K562 (cell line): ENCODE results near the gene HOXB6. TPM values are rescaled to one million over a fixed set of nuclear protein-coding genes. Genes with fewer than 3 reads are reported as not detected.

Experiments used
- ATAC-seq: fragments of 200-7000 bp; cut with Tn5 transposase; 3 replicates; pipeline ENCODE4 v1.9.1; 2020; ENCODE audit warnings: moderate library complexity
- BruUV-seq: library from RNA; stranded (reverse); fragments of 400-500 nt; replicated peaks from 2 replicates; lab custom pipeline; 2021; lab: Mats Ljungman, UMichigan
- CTCF ChIA-PET: fragments of 300-600 bp; formaldehyde crosslinking; extraction: SDS; loops from one replicate; lab custom pipeline; 2021; ENCODE audit warnings: low intra/inter-chr PET ratio; lab: Yijun Ruan, JAX
- POLR2A ChIA-PET: fragments of 300-600, 350-650 bp; sonication (Branson Sonifier 250); formaldehyde crosslinking; extraction: SDS; loops from one replicate; lab custom pipeline; 2021; ENCODE audit warnings: antibody characterized with exemption, inconsistent platforms; lab: Yijun Ruan, JAX
- DNase-seq, 4 experiments: peaks; one replicate each; pipeline versions ENCODE4 v3.0.0 to v3.0.0-alpha.2; 2011 to 2018; ENCODE audit warnings: low spot score in 3 of 4, mixed read lengths in 3 of 4; ENCODE audit errors: extremely low read depth in 1 of 4
- FAIRE-seq: peaks from 2 replicates; lab custom pipeline; 2011; peaks lifted over from hg19 to GRCh38; lab: Jason Lieb, UNC
- H2AFZ ChIP-seq: 2 replicates; pipeline ENCODE4 v1.6.0; 2011; ENCODE audit warnings: low read depth, low read length, control low read depth, inconsistent platforms
- H3K27ac ChIP-seq: fragments of 200-600 bp; 3 replicates; pipeline ENCODE4 v1.8.0; 2011; ENCODE audit warnings: low read depth, mild to moderate bottlenecking, control low read depth, inconsistent platforms, low read length, moderate library complexity, mixed read lengths; ENCODE audit errors: extremely low read depth
- H3K27me3 ChIP-seq, 2 experiments: fragments of 300-600 bp in 1 of 2; 2 replicates in 1 of 2; 3 replicates in 1 of 2; pipeline versions ENCODE4 v1.6.0 to v1.8.0; 2011; ENCODE audit warnings: inconsistent platforms in 2 of 2, low read length in 2 of 2, mild to moderate bottlenecking in 1 of 2, mixed read lengths in 1 of 2, moderate library complexity in 1 of 2; ENCODE audit not compliant: control insufficient read depth in 2 of 2, insufficient read depth in 2 of 2
- H3K36me3 ChIP-seq: fragments of 300-600 bp; 3 replicates; pipeline ENCODE4 v1.8.0; 2011; ENCODE audit warnings: mild to moderate bottlenecking, low read length, inconsistent platforms; ENCODE audit not compliant: control insufficient read depth, insufficient read depth
- H3K4me1 ChIP-seq, 2 experiments: fragments of 200-600 bp in 1 of 2; replicated peaks in 1 of 2; 2 replicates in 1 of 2; 3 replicates in 1 of 2; pipeline versions ENCODE4 v1.5.1 to v1.8.0; 2011; ENCODE audit warnings: inconsistent platforms in 2 of 2, low read length in 2 of 2, mild to moderate bottlenecking in 1 of 2, mixed read lengths in 1 of 2, moderate library complexity in 1 of 2; ENCODE audit not compliant: control insufficient read depth in 2 of 2, insufficient read depth in 2 of 2
- H3K4me2 ChIP-seq: 2 replicates; pipeline ENCODE4 v1.6.1; 2011; ENCODE audit warnings: low read length, control low read depth, inconsistent platforms, mixed read lengths; ENCODE audit not compliant: insufficient read depth
- H3K4me3 ChIP-seq: fragments of 200-600 bp; sonication (generic), shearing (Covaris generic); 2 replicates; pipeline ENCODE4 v1.5.1; 2016; ENCODE audit warnings: control low read depth, inconsistent platforms
- H3K79me2 ChIP-seq: fragments of 200-600 bp; 3 replicates; pipeline ENCODE4 v1.8.0; 2011; ENCODE audit warnings: low read length, inconsistent platforms; ENCODE audit not compliant: control insufficient read depth, insufficient read depth
- H3K9ac ChIP-seq, 2 experiments: 2 replicates each; pipeline versions ENCODE4 v1.6.0 to v1.6.1; 2011; ENCODE audit warnings: low read depth in 2 of 2, low read length in 2 of 2, control low read depth in 1 of 2, inconsistent platforms in 1 of 2, mild to moderate bottlenecking in 1 of 2, mixed read lengths in 1 of 2; ENCODE audit not compliant: insufficient read depth in 1 of 2
- H3K9me1 ChIP-seq: one replicate; pipeline ENCODE4 v1.6.0; 2011; ENCODE audit warnings: inconsistent platforms, mild to moderate bottlenecking, low read length, moderate library complexity; ENCODE audit not compliant: control insufficient read depth, insufficient read depth
- H3K9me3 ChIP-seq: replicated peaks from 2 replicates; pipeline ENCODE4 v1.5.1; 2011; ENCODE audit warnings: low read depth, low read length, inconsistent platforms; ENCODE audit not compliant: control insufficient read depth, insufficient read depth
- H4K20me1 ChIP-seq: replicated peaks from 2 replicates; pipeline ENCODE4 v1.6.1; 2011; ENCODE audit warnings: low read length, inconsistent platforms, mixed read lengths; ENCODE audit not compliant: control insufficient read depth, insufficient read depth
- BRD9 ChIP-seq: fragments of 450-650 bp; IDR thresholded peaks from 2 replicates; pipeline ENCODE4 v1.6.1; 2018; ENCODE audit warnings: low read depth; ENCODE audit not compliant: partially characterized antibody
- E2F5 ChIP-seq: sonication (generic); formaldehyde crosslinking; IDR thresholded peaks from 2 replicates; pipeline ENCODE4 v1.8.0; 2022; ENCODE audit warnings: mild to moderate bottlenecking, missing genetic modification reagents
- FOXP1 ChIP-seq: sonication (generic); formaldehyde crosslinking; IDR thresholded peaks from 2 replicates; pipeline ENCODE4 v1.8.0; 2022; ENCODE audit warnings: mild to moderate bottlenecking, missing genetic modification reagents
- MNT ChIP-seq, 2 experiments: fragments of 450-650 bp; conservative IDR thresholded peaks; 2 replicates each; pipeline ENCODE4 v1.6.1; 2017; ENCODE audit warnings: mild to moderate bottlenecking in 2 of 2, moderate library complexity in 2 of 2
- PRMT5 ChIP-seq: sonication (generic); formaldehyde crosslinking; IDR thresholded peaks from 2 replicates; pipeline ENCODE4 v1.5.0; 2020; ENCODE audit warnings: missing genetic modification reagents
- RBBP5 ChIP-seq: fragments of 200-600 bp; sonication (generic); IDR thresholded peaks from 2 replicates; pipeline ENCODE4 v1.6.1; 2012; ENCODE audit warnings: borderline replicate concordance, mild to moderate bottlenecking, low read length, control low read depth, inconsistent platforms; ENCODE audit not compliant: insufficient read depth, poor library complexity, severe bottlenecking
- RBM14 ChIP-seq: fragments of 200-400 bp; formaldehyde crosslinking; IDR thresholded peaks from 2 replicates; pipeline ENCODE4 v1.6.1; 2018; ENCODE audit warnings: low read depth, mild to moderate bottlenecking, low read length, moderate library complexity, borderline replicate concordance; ENCODE audit not compliant: insufficient read depth
- ZNF24 ChIP-seq: fragments of 450-650 bp; IDR thresholded peaks from 2 replicates; pipeline ENCODE4 v1.6.1; 2016
- ZNF551 ChIP-seq: fragments of 250-450 bp; sonication (Bioruptor Pico); IDR thresholded peaks from 2 replicates; pipeline ENCODE4 v1.5.0; 2021; ENCODE audit warnings: mild to moderate bottlenecking, moderate library complexity
- ZNF57 ChIP-seq: fragments of 450-650 bp; formaldehyde crosslinking; IDR thresholded peaks from 2 replicates; pipeline ENCODE4 v1.4.0; 2020; ENCODE audit warnings: mild to moderate bottlenecking, moderate library complexity
- WGBS: fragments of 100-300 bp; shearing (Covaris generic); methylation state at CpG from one replicate; pipeline ENCODE4 v1.1.6; 2016; ENCODE audit warnings: low coverage, mixed read lengths; ENCODE audit not compliant: insufficient coverage; ENCODE audit errors: missing lambda C conversion rate; 5-methylcytosine and 5-hydroxymethylcytosine counted together
- in situ Hi-C: fragments of 300-500 bp; cut with MboI; formaldehyde crosslinking; loops from 4 replicates; pipeline ENCODE4 v1.15.0; 2018; ENCODE audit warnings: inconsistent platforms, mixed read lengths
- intact Hi-C: fragments of 100-400 bp; cut with micrococcal nuclease; formaldehyde crosslinking; loops from 2 replicates; pipeline ENCODE4 v1.14.2; 2022
- polyA plus RNA-seq, 8 experiments: library from polyadenylated mRNA; depleted of rRNA in 4 of 8; stranded (reverse) in 5 of 8; unstranded in 3 of 8; fragments of >200 nt; fragmentation: Nextera tagmentation in 2 of 8; fragmentation: Illumina TruSeq in 1 of 8; extraction: Ambion mirVana in 2 of 8; extraction: Trizol in 1 of 8; gene quantifications; 2 replicates each; pipeline versions ENCODE4 v1.2.1 to v1.2.3, GENCODE V29; 2011 to 2014; ENCODE audit warnings: inconsistent platforms in 1 of 8, missing spikeins in 1 of 8
- total RNA-seq, 7 experiments: library from RNA; depleted of rRNA in 6 of 7; stranded (reverse); fragments of >200 nt in 6 of 7; fragmentation: Illumina TruSeq in 2 of 7; extraction: Trizol in 2 of 7; gene quantifications; 2 replicates each; pipeline versions ENCODE4 v1.2.1 to v1.2.3, GENCODE V29; 2011 to 2021; ENCODE audit warnings: low replicate concordance in 1 of 7
- TF ChIP-seq, protein P1 (sequence below): IDR thresholded peaks from 2 replicates; pipeline ENCODE4 v1.6.1; 2014; ENCODE audit warnings: antibody characterized with exemption
- TF ChIP-seq, protein P2 (sequence below): fragments of 250-450 bp; sonication (Bioruptor Pico); IDR thresholded peaks from 2 replicates; pipeline ENCODE4 v1.4.0; 2020; ENCODE audit warnings: mild to moderate bottlenecking, moderate library complexity

The HOXB6 gene
- total and polyA plus RNA-seq, 9 of the 15 experiments (the other 6 are each of a cell fraction or from before 2014, with no cell fraction given), result 1.2 to 14.8 (median 4.9) TPM

- no peak for FAIRE-seq
- H3K27me3 ChIP-seq, result no peaks in the 10 kb centered on the region
- in situ Hi-C loops, result loop anchor here (10.0 kb wide), 1 partner anchor 591 kb away; the partner anchor contains the start of gene COPZ2
- H3K9ac ChIP-seq, result peak overlapping the region; percentile 99 to 100
- H3K79me2 ChIP-seq, result peaks cover 96% of the 10 kb centered on the region
- ATAC-seq, result peak; percentile 5
- no peak overlapping the region; the same call in 1 of the 2 replicates for H2AFZ ChIP-seq
- peak overlapping the region; percentile 99 for H3K27ac ChIP-seq
- peak; percentile 56 to 76 (median 67) for DNase-seq
- H3K36me3 ChIP-seq, result peaks cover 41% of the 10 kb centered on the region
- peak overlapping the region; percentile 65 for H3K4me2 ChIP-seq
- peaks cover 39% of the 10 kb centered on the region for H4K20me1 ChIP-seq
- intact Hi-C loops, result loop anchor here (2.0 to 5.0 kb wide), 2 partner anchors 79 to 372 kb away; partner anchors contain the start of gene IGF2BP1
- ChIA-PET POLR2A (interaction anchor here (0.5 to 4.0 kb wide), 28 partner anchors 8 to 580 kb away, joined by 3 to 43 read pairs (median 4); partner anchors contain the start of genes HOXB3 and HOXB8), CTCF (interaction anchor here (0.7 kb wide), 1 partner anchor 70 kb away, joined by 3 read pairs; no protein-coding TSS in a partner anchor)
- peaks cover 41 to 57% of the 10 kb centered on the region in 2 experiments for H3K4me1 ChIP-seq
- peak overlapping the region; percentile 97 for H3K4me3 ChIP-seq
- WGBS, result 0% methylated on average over 48 of the region's 69 CpGs
- TSS peak; percentile 42 for BruUV-seq
- H3K9me3 ChIP-seq, result no peaks in the 10 kb centered on the region
- H3K9me1 ChIP-seq, result no peaks in the 10 kb centered on the region
- TF ChIP-seq RBM14 (0 out of 2 replicates have a peak, but pooled peaks have one; percentile 83), ZNF57 (no peak), MNT (conservative IDR thresholded peaks at IDR 0.05) (peak; percentile 32 to 55; a peak in 3 of 4 replicates), ZNF24 (0 out of 2 replicates have a peak, but pooled peaks have one; percentile 8), RBBP5 (peak; percentile 21), PRMT5 (CRISPR knock-in tag) (0 out of 2 replicates have a peak, but pooled peaks have one; percentile 45), FOXP1 (CRISPR knock-in tag) (no peak), E2F5 (CRISPR knock-in tag) (no peak), ZNF551 (no peak), BRD9 (peak; percentile 20)
- TF ChIP-seq, protein P1, sequence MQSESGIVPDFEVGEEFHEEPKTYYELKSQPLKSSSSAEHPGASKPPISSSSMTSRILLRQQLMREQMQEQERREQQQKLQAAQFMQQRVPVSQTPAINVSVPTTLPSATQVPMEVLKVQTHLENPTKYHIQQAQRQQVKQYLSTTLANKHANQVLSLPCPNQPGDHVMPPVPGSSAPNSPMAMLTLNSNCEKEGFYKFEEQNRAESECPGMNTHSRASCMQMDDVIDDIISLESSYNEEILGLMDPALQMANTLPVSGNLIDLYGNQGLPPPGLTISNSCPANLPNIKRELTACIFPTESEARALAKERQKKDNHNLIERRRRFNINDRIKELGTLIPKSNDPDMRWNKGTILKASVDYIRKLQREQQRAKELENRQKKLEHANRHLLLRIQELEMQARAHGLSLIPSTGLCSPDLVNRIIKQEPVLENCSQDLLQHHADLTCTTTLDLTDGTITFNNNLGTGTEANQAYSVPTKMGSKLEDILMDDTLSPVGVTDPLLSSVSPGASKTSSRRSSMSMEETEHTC, result no peak
- TF ChIP-seq, protein P2, sequence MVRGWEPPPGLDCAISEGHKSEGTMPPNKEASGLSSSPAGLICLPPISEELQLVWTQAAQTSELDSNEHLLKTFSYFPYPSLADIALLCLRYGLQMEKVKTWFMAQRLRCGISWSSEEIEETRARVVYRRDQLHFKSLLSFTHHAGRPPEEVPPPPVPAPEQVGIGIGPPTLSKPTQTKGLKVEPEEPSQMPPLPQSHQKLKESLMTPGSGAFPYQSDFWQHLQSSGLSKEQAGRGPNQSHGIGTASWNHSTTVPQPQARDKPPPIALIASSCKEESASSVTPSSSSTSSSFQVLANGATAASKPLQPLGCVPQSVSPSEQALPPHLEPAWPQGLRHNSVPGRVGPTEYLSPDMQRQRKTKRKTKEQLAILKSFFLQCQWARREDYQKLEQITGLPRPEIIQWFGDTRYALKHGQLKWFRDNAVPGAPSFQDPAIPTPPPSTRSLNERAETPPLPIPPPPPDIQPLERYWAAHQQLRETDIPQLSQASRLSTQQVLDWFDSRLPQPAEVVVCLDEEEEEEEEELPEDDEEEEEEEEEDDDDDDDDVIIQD, result no peak
These were observed 20.9 kb upstream of the HOXB6 start for GRCh38 chr17:48625495-48626244.
